NT2/D1 (cell line): ENCODE results near the gene AGER.

Source experiments
- DNase-seq: peaks from one replicate; pipeline ENCODE4 v3.0.0-alpha.2; 2011; ENCODE audit warnings: low read depth, low spot score
- H3K27me3 ChIP-seq: 2 replicates; pipeline ENCODE4 v1.6.0; 2011; ENCODE audit warnings: mild to moderate bottlenecking; ENCODE audit not compliant: insufficient read length, insufficient read depth
- H3K36me3 ChIP-seq: 2 replicates; pipeline ENCODE4 v1.6.1; 2011; ENCODE audit warnings: mild to moderate bottlenecking, low read length, mixed read lengths; ENCODE audit not compliant: insufficient read depth, insufficient read length
- H3K4me1 ChIP-seq: 2 replicates; pipeline ENCODE4 v1.5.1; 2011; ENCODE audit not compliant: insufficient read depth, insufficient read length
- H3K4me3 ChIP-seq: 2 replicates; pipeline ENCODE4 v1.5.1; 2011; ENCODE audit warnings: low read depth; ENCODE audit not compliant: insufficient read length
- H3K9ac ChIP-seq: 2 replicates; pipeline ENCODE4 v1.6.0; 2011; ENCODE audit warnings: low read depth; ENCODE audit not compliant: insufficient read length
- H3K9me3 ChIP-seq: 2 replicates; pipeline ENCODE4 v1.5.1; 2011; ENCODE audit warnings: mild to moderate bottlenecking, low read length; ENCODE audit not compliant: insufficient read depth
- SUZ12 ChIP-seq: IDR thresholded peaks from 2 replicates; pipeline ENCODE4 v1.6.1; 2011; ENCODE audit not compliant: insufficient read length, insufficient read depth; ENCODE audit errors: extremely low read depth
- YY1 ChIP-seq: IDR thresholded peaks from 2 replicates; pipeline ENCODE4 v1.6.1; 2011; ENCODE audit not compliant: insufficient read length, insufficient read depth
- ZNF274 ChIP-seq: IDR thresholded peaks from 2 replicates; pipeline ENCODE4 v1.6.1; 2011; ENCODE audit warnings: mild to moderate bottlenecking, low read depth, low read length

Gene AGER

GRCh38 chr6:32208996-32209395 lies 24.9 kb upstream of the AGER start:
- H3K9me3 ChIP-seq = no peaks in the 10 kb centered on the region

GRCh38 chr6:32204268-32204715 lies 20.2 kb upstream of the AGER start:
- no peak for DNase-seq
- Histone ChIP-seq H3K27me3 (no peaks in the 10 kb centered on the region), H3K4me3 (no peak overlapping the region), H3K9me3 (no peaks in the 10 kb centered on the region), H3K4me1 (peaks cover 6% of the 10 kb centered on the region), H3K9ac (no peak overlapping the region), H3K36me3 (no peaks in the 10 kb centered on the region)
- TF ChIP-seq ZNF274 = no peak
- TF ChIP-seq YY1 = no peak
- TF ChIP-seq SUZ12 = no peak

More at GRCh38 chr6:32208996-32209395, 24.9 kb upstream of the AGER start:
- H3K9ac ChIP-seq = no peak overlapping the region
- TF ChIP-seq SUZ12 (no peak), ZNF274 (no peak), YY1 (no peak)
- no peaks in the 10 kb centered on the region for H3K27me3 ChIP-seq
- no peak for DNase-seq
- no peaks in the 10 kb centered on the region for H3K36me3 ChIP-seq
- peaks cover 4% of the 10 kb centered on the region for H3K4me1 ChIP-seq
- H3K4me3 ChIP-seq = no peak overlapping the region

- Histone ChIP-seq H3K9me3 (no peaks in the 10 kb centered on the region), H3K4me3 (no peak overlapping the region), H3K36me3 (no peaks in the 10 kb centered on the region), H3K4me1 (peaks cover 6% of the 10 kb centered on the region), H3K9ac (no peak overlapping the region), H3K27me3 (no peaks in the 10 kb centered on the region)
- no peak for DNase-seq
- TF ChIP-seq SUZ12 (no peak), YY1 (no peak), ZNF274 (no peak)
These were observed 19.6 kb upstream of the AGER start for GRCh38 chr6:32203426-32204267.

GRCh38 chr6:32202186-32202585 lies 18.1 kb upstream of the AGER start:
- Histone ChIP-seq H3K27me3 (no peaks in the 10 kb centered on the region), H3K4me1 (peaks cover 10% of the 10 kb centered on the region), H3K4me3 (no peak overlapping the region), H3K36me3 (no peaks in the 10 kb centered on the region), H3K9me3 (no peaks in the 10 kb centered on the region), H3K9ac (no peak overlapping the region)
- no peak for DNase-seq
- TF ChIP-seq SUZ12 = no peak
- TF ChIP-seq ZNF274 = no peak
- no peak for TF ChIP-seq YY1

- no peak overlapping the region for H3K9ac ChIP-seq
- peaks cover 17% of the 10 kb centered on the region for H3K4me1 ChIP-seq
- TF ChIP-seq ZNF274 (no peak), SUZ12 (no peak), YY1 (no peak)
- H3K36me3 ChIP-seq = no peaks in the 10 kb centered on the region
- H3K27me3 ChIP-seq = no peaks in the 10 kb centered on the region
- no peaks in the 10 kb centered on the region for H3K9me3 ChIP-seq
- no peak for DNase-seq
- no peak overlapping the region for H3K4me3 ChIP-seq
These were observed 16.8 kb upstream of the AGER start for GRCh38 chr6:32200711-32201475.

GRCh38 chr6:32198866-32199265 lies 14.8 kb upstream of the AGER start:
- DNase-seq = no peak
- no peaks in the 10 kb centered on the region for H3K9me3 ChIP-seq
- H3K9ac ChIP-seq = no peak overlapping the region
- H3K36me3 ChIP-seq = no peaks in the 10 kb centered on the region
- H3K4me1 ChIP-seq = peaks cover 12% of the 10 kb centered on the region
- H3K27me3 ChIP-seq = no peaks in the 10 kb centered on the region
- H3K4me3 ChIP-seq = no peak overlapping the region
- TF ChIP-seq YY1 = no peak

GRCh38 chr6:32198345-32198696 lies 14.3 kb upstream of the AGER start:
- Histone ChIP-seq H3K4me3 (no peak overlapping the region), H3K9me3 (no peaks in the 10 kb centered on the region), H3K27me3 (no peaks in the 10 kb centered on the region), H3K9ac (no peak overlapping the region), H3K36me3 (no peaks in the 10 kb centered on the region), H3K4me1 (peaks cover 11% of the 10 kb centered on the region)
- TF ChIP-seq ZNF274 (no peak), SUZ12 (no peak), YY1 (no peak)
- DNase-seq = no peak
